Measurements from ENCODE around the gene FOXN3. TPM values are rescaled to one million over a fixed set of nuclear protein-coding genes. Genes with fewer than 3 reads are reported as not detected.

The FOXN3 gene
- polyA plus RNA-seq, 1 of the 3 experiments (the other 2 are of a cell fraction): 9.8 TPM

- Histone ChIP-seq H3K9me2 (no peaks in the 10 kb centered on the region), H3K27me3 (ENCODE audit: insufficient read depth) (no peaks in the 10 kb centered on the region), H3K4me3 (ENCODE audit: low read depth in 2 of 2, low read length in 1 of 2) (no peak overlapping the region), H3K4me2 (no peak overlapping the region), H3K27ac (ENCODE audit: low read depth in 2 of 2, low read length in 1 of 2) (peak overlapping the region in 1 of 2 experiments; percentile 70; a peak in 2 of 4 replicates), H3F3A (replicated peaks; ENCODE audit: insufficient read depth) (no peaks in the 10 kb centered on the region), H3K36me3 (replicated peaks in 1 of 2; ENCODE audit: control insufficient read depth in 1 of 2, insufficient read depth in 2 of 2, low read length in 1 of 2) (peaks cover 0 to 11% of the 10 kb centered on the region in 2 experiments), H4K20me1 (ENCODE audit: insufficient read depth) (no peaks in the 10 kb centered on the region), H3K79me2 (ENCODE audit: insufficient read depth) (no peaks in the 10 kb centered on the region), H2AFZ (ENCODE audit: low read depth) (no peak overlapping the region), H3K4me1 (ENCODE audit: control insufficient read depth in 1 of 2, insufficient read depth in 2 of 2, low read depth in 1 of 2, low read length in 1 of 2) (peaks cover 0 to 32% of the 10 kb centered on the region in 2 experiments; a peak in 2 of 4 replicates), H3K9me3 (no peaks in the 10 kb centered on the region), H3K9ac (no peak overlapping the region)
- POLR2A ChIA-PET: no interaction called here
- no peak for DNase-seq
- CTCF ChIA-PET: interaction anchor here (1.1 to 2.2 kb wide), 2 partner anchors 9 to 145 kb away, joined by 4 to 5 read pairs; no protein-coding TSS in a partner anchor
- WGBS (ENCODE audit: low lambda C conversion rate): 88% methylated on average over 13 of the region's 13 CpGs
- TF ChIP-seq MEF2A (IDR thresholded peaks at IDR 0.05; ENCODE audit: borderline replicate concordance, low read depth): no peak
- 0 out of 2 replicates have a peak, but pooled peaks have one; percentile 29 for TF ChIP-seq FOSL2 (IDR thresholded peaks at IDR 0.05; ENCODE audit: borderline replicate concordance, low read depth)
Observed at GRCh38 chr14:89185919-89186855, 230.8 kb downstream of the FOXN3 start.

GRCh38 chr14:89184952-89185351, 232.1 kb downstream of the FOXN3 start:
- CTCF ChIA-PET: interaction anchor here (1.1 to 2.2 kb wide), 2 partner anchors 8 to 22 kb away, joined by 4 to 5 read pairs; no protein-coding TSS in a partner anchor
- H3F3A ChIP-seq (replicated peaks; ENCODE audit: insufficient read depth): no peaks in the 10 kb centered on the region
- H2AFZ ChIP-seq (ENCODE audit: low read depth): no peak overlapping the region
- no peaks in the 10 kb centered on the region for H3K79me2 ChIP-seq (ENCODE audit: insufficient read depth)
- no peaks in the 10 kb centered on the region for H3K9me2 ChIP-seq
- no peaks in the 10 kb centered on the region for H3K27me3 ChIP-seq (ENCODE audit: insufficient read depth)
- peaks cover 0 to 26% of the 10 kb centered on the region in 2 experiments; a peak in 1 of 4 replicates for H3K4me1 ChIP-seq (ENCODE audit: control insufficient read depth in 1 of 2, insufficient read depth in 2 of 2, low read depth in 1 of 2, low read length in 1 of 2)
- H4K20me1 ChIP-seq (ENCODE audit: insufficient read depth): no peaks in the 10 kb centered on the region
- POLR2A ChIA-PET: interaction anchor here (0.7 kb wide), 1 partner anchor 40 kb away, joined by 3 read pairs; no protein-coding TSS in a partner anchor
- no peak overlapping the region for H3K27ac ChIP-seq (ENCODE audit: low read depth in 2 of 2, low read length in 1 of 2)
- 98% methylated on average over 4 of the region's 4 CpGs for WGBS (ENCODE audit: low lambda C conversion rate)
- no peak for DNase-seq
- H3K4me2 ChIP-seq: no peak overlapping the region
- no peaks in the 10 kb centered on the region for H3K9me3 ChIP-seq
- H3K36me3 ChIP-seq (replicated peaks in 1 of 2; ENCODE audit: control insufficient read depth in 1 of 2, insufficient read depth in 2 of 2, low read length in 1 of 2): peaks cover 0 to 11% of the 10 kb centered on the region in 2 experiments
- H3K4me3 ChIP-seq (ENCODE audit: low read depth in 2 of 2, low read length in 1 of 2): no peak overlapping the region
- TF ChIP-seq USF1 (IDR thresholded peaks at IDR 0.05; ENCODE audit: borderline replicate concordance, low read depth) (no peak), MEF2A (IDR thresholded peaks at IDR 0.05; ENCODE audit: borderline replicate concordance, low read depth) (no peak), GABPA (IDR thresholded peaks at IDR 0.05; ENCODE audit: low read depth) (no peak), RCOR1 (IDR thresholded peaks at IDR 0.05; ENCODE audit: low read length) (no peak), ZBTB33 (IDR thresholded peaks at IDR 0.05; ENCODE audit: borderline replicate concordance, low read depth) (no peak), RAD21 (IDR thresholded peaks at IDR 0.05; ENCODE audit: low read length) (no peak), YY1 (IDR thresholded peaks at IDR 0.05; ENCODE audit: low read depth) (no peak)
- no peak overlapping the region for H3K9ac ChIP-seq

Measured in SK-N-SH (cell line).